Right lung (tissue), 5 donors: Measurements from ENCODE around the gene NHS. TPM values are rescaled to one million over a fixed set of nuclear protein-coding genes. Genes with fewer than 3 reads are reported as not detected.
"Not testable (repeated sequence)": the region's sequence is repeated elsewhere in the genome, so short reads cannot be mapped to it uniquely, and the experiment has no call there.

Experiments
- DNase-seq, 2 donors: peaks; one replicate each; pipeline ENCODE4 v3.0.0-alpha.2; 2013
- polyA plus RNA-seq, 5 donors: library from polyadenylated mRNA; unstranded; fragments of 120-200 nt; gene quantifications; one replicate each; pipeline versions ENCODE4 v1.2.1 to v1.2.3, GENCODE V29; 2013; ENCODE audit warnings: inconsistent platforms in 1 of 5, low replicate concordance in 1 of 5; ENCODE audit not compliant: insufficient read length in 5 of 5, insufficient read depth in 1 of 5

The NHS gene
- polyA plus RNA-seq, 5 donors = 5.0 to 7.8 (median 7.2) TPM

- DNase-seq = no peak
These were observed 174.2 kb downstream of the NHS start for GRCh38 chrX:17549107-17549651.

GRCh38 chrX:17550011-17550410 lies 175.0 kb downstream of the NHS start:
- no peak for DNase-seq

- DNase-seq = no peak
These were observed 177.1 kb downstream of the NHS start for GRCh38 chrX:17552044-17552650.

GRCh38 chrX:17553469-17553868 lies 178.5 kb downstream of the NHS start:
- DNase-seq = no peak

- no peak for DNase-seq
These were observed 179.0 kb downstream of the NHS start for GRCh38 chrX:17553961-17554482.

- DNase-seq = no peak
These were observed 179.9 kb downstream of the NHS start for GRCh38 chrX:17554914-17555313.

- DNase-seq = no peak
These were observed 180.8 kb downstream of the NHS start for GRCh38 chrX:17555846-17556245.

- peak; percentile 32 to 45 for DNase-seq
These were observed 184.9 kb downstream of the NHS start for GRCh38 chrX:17559728-17560379.

GRCh38 chrX:17560385-17560784 lies 185.4 kb downstream of the NHS start:
- DNase-seq = no peak

- no peak for DNase-seq
These were observed 188.1 kb downstream of the NHS start for GRCh38 chrX:17563076-17563475.

- no peak for DNase-seq
These were observed 188.5 kb downstream of the NHS start for GRCh38 chrX:17563515-17563914.

- no peak for DNase-seq
These were observed 189.8 kb downstream of the NHS start for GRCh38 chrX:17564689-17565409.

GRCh38 chrX:17566740-17567139 lies 191.7 kb downstream of the NHS start:
- no peak for DNase-seq

- DNase-seq = no peak
These were observed 192.2 kb downstream of the NHS start for GRCh38 chrX:17567187-17567586.

- DNase-seq = no peak
These were observed 192.8 kb downstream of the NHS start for GRCh38 chrX:17567821-17568220.

GRCh38 chrX:17568804-17569203 lies 193.8 kb downstream of the NHS start:
- DNase-seq = not testable (repeated sequence)

GRCh38 chrX:17579026-17579425 lies 204.0 kb downstream of the NHS start:
- DNase-seq = no peak

- peak; percentile 45 to 51 for DNase-seq
These were observed 205.6 kb downstream of the NHS start for GRCh38 chrX:17580539-17581152.

- no peak for DNase-seq
These were observed 206.6 kb downstream of the NHS start for GRCh38 chrX:17581641-17582040.

- no peak for DNase-seq
These were observed 209.3 kb downstream of the NHS start for GRCh38 chrX:17584248-17584681.

- no peak for DNase-seq
These were observed 210.0 kb downstream of the NHS start for GRCh38 chrX:17585006-17585405.

- DNase-seq = no peak
These were observed 212.4 kb downstream of the NHS start for GRCh38 chrX:17587366-17587765.
